GM23338 (cell line): ENCODE results near the gene ARSH. TPM values are rescaled to one million over a fixed set of nuclear protein-coding genes. Genes with fewer than 3 reads are reported as not detected.

ENCODE experiments used
- ATAC-seq: fragments of 200-7000 bp; cut with Tn5 transposase; 3 replicates; pipeline ENCODE4 v1.9.1; 2020
- DNase-seq: peaks from one replicate; pipeline ENCODE4 v3.0.0-alpha.2; 2015; ENCODE audit warnings: low spot score
- H2AFZ ChIP-seq: fragments of 200-600 bp; sonication (generic); 2 replicates; pipeline ENCODE4 v1.8.0; 2016; ENCODE audit warnings: antibody characterized with exemption, mild to moderate bottlenecking, moderate library complexity
- H3F3A ChIP-seq: fragments of 200-600 bp; sonication (generic); replicated peaks from 2 replicates; pipeline ENCODE4 v1.8.0; 2017; ENCODE audit warnings: antibody characterized with exemption, mixed run types, low read depth
- H3K27ac ChIP-seq: fragments of 200-600 bp; sonication (generic); 2 replicates; pipeline ENCODE4 v1.6.1; 2016; ENCODE audit warnings: low read depth
- H3K27me3 ChIP-seq: fragments of 200-600 bp; sonication (generic); 2 replicates; pipeline ENCODE4 v1.8.0; 2016; ENCODE audit warnings: mild to moderate bottlenecking, mixed run types, moderate library complexity; ENCODE audit not compliant: insufficient read depth
- H3K36me3 ChIP-seq: fragments of 200-600 bp; sonication (generic); 2 replicates; pipeline ENCODE4 v1.8.0; 2016; ENCODE audit warnings: mild to moderate bottlenecking; ENCODE audit not compliant: insufficient read depth
- H3K4me1 ChIP-seq: fragments of 200-600 bp; sonication (generic); 2 replicates; pipeline ENCODE4 v1.8.0; 2016; ENCODE audit warnings: mild to moderate bottlenecking, moderate library complexity; ENCODE audit not compliant: insufficient read depth
- H3K4me2 ChIP-seq: fragments of 200-600 bp; sonication (generic); 2 replicates; pipeline ENCODE4 v1.7.1; 2017; ENCODE audit warnings: mixed run types
- H3K4me3 ChIP-seq: fragments of 200-600 bp; sonication (generic); 2 replicates; pipeline ENCODE4 v1.6.1; 2016; ENCODE audit warnings: mixed run types
- H3K79me2 ChIP-seq: fragments of 200-600 bp; sonication (generic); replicated peaks from 2 replicates; pipeline ENCODE4 v1.8.0; 2017; ENCODE audit warnings: mild to moderate bottlenecking; ENCODE audit not compliant: insufficient read depth
- H3K9me2 ChIP-seq: fragments of 200-600 bp; sonication (generic); 2 replicates; pipeline ENCODE4 v1.8.0; 2017; ENCODE audit not compliant: insufficient read depth
- H4K20me1 ChIP-seq: fragments of 200-600 bp; sonication (generic); replicated peaks from 2 replicates; pipeline ENCODE4 v1.8.0; 2017; ENCODE audit warnings: mild to moderate bottlenecking; ENCODE audit not compliant: insufficient read depth
- H3K27ac Mint-ChIP-seq: 2 replicates; pipeline ENCODE4 v1.8.0; 2020; ENCODE audit warnings: inconsistent platforms, mild to moderate bottlenecking, moderate library complexity, mixed read lengths
- H3K27me3 Mint-ChIP-seq: 3 replicates; pipeline ENCODE4 v1.8.0; 2022; ENCODE audit warnings: low read depth, mild to moderate bottlenecking, moderate library complexity, mixed read lengths, inconsistent platforms; ENCODE audit not compliant: insufficient read depth, poor library complexity
- H3K36me3 Mint-ChIP-seq: 3 replicates; pipeline ENCODE4 v1.8.0; 2021; ENCODE audit warnings: low read depth, mild to moderate bottlenecking, inconsistent platforms, moderate library complexity, mixed read lengths
- H3K4me1 Mint-ChIP-seq: 3 replicates; pipeline ENCODE4 v1.8.0; 2020; ENCODE audit warnings: mild to moderate bottlenecking, inconsistent platforms, mixed read lengths
- H3K4me3 Mint-ChIP-seq: 3 replicates; pipeline ENCODE4 v1.8.0; 2021; ENCODE audit warnings: moderate library complexity, mild to moderate bottlenecking, inconsistent platforms, mixed read lengths
- H3K9me3 Mint-ChIP-seq: 3 replicates; pipeline ENCODE4 v1.8.0; 2020; ENCODE audit warnings: moderate library complexity, mild to moderate bottlenecking, inconsistent platforms, mixed read lengths
- CREB1 ChIP-seq: fragments of 250-450 bp; sonication (Bioruptor Pico); IDR thresholded peaks from 2 replicates; pipeline ENCODE4 v1.5.0; 2020; ENCODE audit warnings: low read depth, mild to moderate bottlenecking, moderate library complexity
- CTCF ChIP-seq, 2 experiments: fragments of 200-600 bp in 1 of 2; sonication (generic) in 1 of 2; conservative IDR thresholded peaks; 2 replicates each; pipeline versions ENCODE4 v1.5.1 to v1.6.1; 2016 to 2017; ENCODE audit warnings: antibody characterized with exemption in 2 of 2, low read depth in 2 of 2, mild to moderate bottlenecking in 2 of 2, moderate library complexity in 1 of 2
- ETS1 ChIP-seq: IDR thresholded peaks from 2 replicates; pipeline ENCODE4 v1.6.1; 2016; ENCODE audit warnings: antibody characterized with exemption
- EZH2 ChIP-seq: fragments of 200-600 bp; sonication (generic); IDR thresholded peaks from one replicate; pipeline ENCODE4 v1.8.0; 2017; ENCODE audit warnings: antibody characterized with exemption, mild to moderate bottlenecking, low read depth; ENCODE audit not compliant: unreplicated experiment
- EZH2phosphoT487 ChIP-seq: fragments of 200-600 bp; sonication (generic); IDR thresholded peaks from one replicate; pipeline ENCODE4 v1.8.1; 2018; ENCODE audit warnings: antibody characterized with exemption; ENCODE audit not compliant: unreplicated experiment
- JUNB ChIP-seq: IDR thresholded peaks from one replicate; pipeline ENCODE4 v1.6.1; 2016; ENCODE audit warnings: antibody characterized with exemption; ENCODE audit not compliant: unreplicated experiment
- NANOG ChIP-seq: IDR thresholded peaks from 2 replicates; pipeline ENCODE4 v1.6.1; 2016; ENCODE audit warnings: antibody characterized with exemption, borderline replicate concordance
- POLR2AphosphoS5 ChIP-seq: IDR thresholded peaks from 2 replicates; pipeline ENCODE4 v1.6.1; 2016; ENCODE audit warnings: antibody characterized with exemption, low read depth
- STAT1 ChIP-seq: IDR thresholded peaks from one replicate; pipeline ENCODE4 v1.6.1; 2016; ENCODE audit warnings: antibody characterized with exemption; ENCODE audit not compliant: unreplicated experiment
- ZNF114 ChIP-seq: fragments of 250-450 bp; sonication (Bioruptor Pico); IDR thresholded peaks from 2 replicates; pipeline ENCODE4 v1.5.0; 2020; ENCODE audit warnings: mild to moderate bottlenecking, moderate library complexity
- ZNF331 ChIP-seq: fragments of 250-450 bp; sonication (Bioruptor Pico); IDR thresholded peaks from 2 replicates; pipeline ENCODE4 v1.5.0; 2020; ENCODE audit warnings: low read depth, mild to moderate bottlenecking, moderate library complexity
- long read RNA-seq: library from polyadenylated mRNA; unstranded; transcript quantifications from one replicate; pipeline ENCODE4 v2.0.0, GENCODE V29; 2020; ENCODE audit not compliant: unreplicated experiment
- polyA plus RNA-seq: library from polyadenylated mRNA; unstranded; fragments of >200 nt; fragmentation: Nextera tagmentation; extraction: Ambion mirVana; gene quantifications from 2 replicates; pipeline ENCODE4 v1.2.1, GENCODE V29; 2016
- total RNA-seq: library from RNA; depleted of rRNA; stranded (reverse); fragments of >200 nt; shearing (Covaris generic); gene quantifications from 2 replicates; pipeline ENCODE4 v1.2.3, GENCODE V29; 2014; rRNA removed
- TF ChIP-seq, protein P1 (sequence below): fragments of 250-450 bp; sonication (Bioruptor Pico); IDR thresholded peaks from 2 replicates; pipeline ENCODE4 v1.5.0; 2020; ENCODE audit warnings: mild to moderate bottlenecking, moderate library complexity
- TF ChIP-seq, protein P2 (sequence below): IDR thresholded peaks from one replicate; pipeline ENCODE4 v1.6.1; 2018; ENCODE audit warnings: antibody characterized with exemption; ENCODE audit not compliant: unreplicated experiment

Gene ARSH
- total RNA-seq, result not detected in 2 replicates
- polyA plus RNA-seq, result not detected in 2 replicates
- long read RNA-seq, result 0 reads

GRCh38 chrX:3006495-3006894, at the start of gene ARSH:
TSS of gene ARSH (plus strand) at chrX:3006546. CDS start at chrX:3006613, 67 bp downstream.
- Histone ChIP-seq H3K36me3 (no peaks in the 10 kb centered on the region), H3K27ac (no peak within 1 kb of the TSS), H3K79me2 (no peaks in the 10 kb centered on the region), H2AFZ (no peak within 1 kb of the TSS), H4K20me1 (no peaks in the 10 kb centered on the region), H3K4me1 (no peaks in the 10 kb centered on the region), H3F3A (no peaks in the 10 kb centered on the region), H3K4me2 (no peak within 1 kb of the TSS), H3K27me3 (no peaks in the 10 kb centered on the region), H3K9me2 (no peaks in the 10 kb centered on the region), H3K4me3 (no peak within 1 kb of the TSS)
- H3K36me3 Mint-ChIP-seq, result peaks cover 7% of the 10 kb centered on the region; the same call in 1 of the 3 replicates
- no peaks in the 10 kb centered on the region for H3K27me3 Mint-ChIP-seq
- H3K4me3 Mint-ChIP-seq, result no peak within 1 kb of the TSS
- DNase-seq, result no peak
- H3K4me1 Mint-ChIP-seq, result no peaks in the 10 kb centered on the region
- H3K9me3 Mint-ChIP-seq, result peaks cover 10% of the 10 kb centered on the region; the same call in 2 of the 3 replicates
- no peak for ATAC-seq
- H3K27ac Mint-ChIP-seq, result no peak within 1 kb of the TSS
- TF ChIP-seq, protein P1, sequence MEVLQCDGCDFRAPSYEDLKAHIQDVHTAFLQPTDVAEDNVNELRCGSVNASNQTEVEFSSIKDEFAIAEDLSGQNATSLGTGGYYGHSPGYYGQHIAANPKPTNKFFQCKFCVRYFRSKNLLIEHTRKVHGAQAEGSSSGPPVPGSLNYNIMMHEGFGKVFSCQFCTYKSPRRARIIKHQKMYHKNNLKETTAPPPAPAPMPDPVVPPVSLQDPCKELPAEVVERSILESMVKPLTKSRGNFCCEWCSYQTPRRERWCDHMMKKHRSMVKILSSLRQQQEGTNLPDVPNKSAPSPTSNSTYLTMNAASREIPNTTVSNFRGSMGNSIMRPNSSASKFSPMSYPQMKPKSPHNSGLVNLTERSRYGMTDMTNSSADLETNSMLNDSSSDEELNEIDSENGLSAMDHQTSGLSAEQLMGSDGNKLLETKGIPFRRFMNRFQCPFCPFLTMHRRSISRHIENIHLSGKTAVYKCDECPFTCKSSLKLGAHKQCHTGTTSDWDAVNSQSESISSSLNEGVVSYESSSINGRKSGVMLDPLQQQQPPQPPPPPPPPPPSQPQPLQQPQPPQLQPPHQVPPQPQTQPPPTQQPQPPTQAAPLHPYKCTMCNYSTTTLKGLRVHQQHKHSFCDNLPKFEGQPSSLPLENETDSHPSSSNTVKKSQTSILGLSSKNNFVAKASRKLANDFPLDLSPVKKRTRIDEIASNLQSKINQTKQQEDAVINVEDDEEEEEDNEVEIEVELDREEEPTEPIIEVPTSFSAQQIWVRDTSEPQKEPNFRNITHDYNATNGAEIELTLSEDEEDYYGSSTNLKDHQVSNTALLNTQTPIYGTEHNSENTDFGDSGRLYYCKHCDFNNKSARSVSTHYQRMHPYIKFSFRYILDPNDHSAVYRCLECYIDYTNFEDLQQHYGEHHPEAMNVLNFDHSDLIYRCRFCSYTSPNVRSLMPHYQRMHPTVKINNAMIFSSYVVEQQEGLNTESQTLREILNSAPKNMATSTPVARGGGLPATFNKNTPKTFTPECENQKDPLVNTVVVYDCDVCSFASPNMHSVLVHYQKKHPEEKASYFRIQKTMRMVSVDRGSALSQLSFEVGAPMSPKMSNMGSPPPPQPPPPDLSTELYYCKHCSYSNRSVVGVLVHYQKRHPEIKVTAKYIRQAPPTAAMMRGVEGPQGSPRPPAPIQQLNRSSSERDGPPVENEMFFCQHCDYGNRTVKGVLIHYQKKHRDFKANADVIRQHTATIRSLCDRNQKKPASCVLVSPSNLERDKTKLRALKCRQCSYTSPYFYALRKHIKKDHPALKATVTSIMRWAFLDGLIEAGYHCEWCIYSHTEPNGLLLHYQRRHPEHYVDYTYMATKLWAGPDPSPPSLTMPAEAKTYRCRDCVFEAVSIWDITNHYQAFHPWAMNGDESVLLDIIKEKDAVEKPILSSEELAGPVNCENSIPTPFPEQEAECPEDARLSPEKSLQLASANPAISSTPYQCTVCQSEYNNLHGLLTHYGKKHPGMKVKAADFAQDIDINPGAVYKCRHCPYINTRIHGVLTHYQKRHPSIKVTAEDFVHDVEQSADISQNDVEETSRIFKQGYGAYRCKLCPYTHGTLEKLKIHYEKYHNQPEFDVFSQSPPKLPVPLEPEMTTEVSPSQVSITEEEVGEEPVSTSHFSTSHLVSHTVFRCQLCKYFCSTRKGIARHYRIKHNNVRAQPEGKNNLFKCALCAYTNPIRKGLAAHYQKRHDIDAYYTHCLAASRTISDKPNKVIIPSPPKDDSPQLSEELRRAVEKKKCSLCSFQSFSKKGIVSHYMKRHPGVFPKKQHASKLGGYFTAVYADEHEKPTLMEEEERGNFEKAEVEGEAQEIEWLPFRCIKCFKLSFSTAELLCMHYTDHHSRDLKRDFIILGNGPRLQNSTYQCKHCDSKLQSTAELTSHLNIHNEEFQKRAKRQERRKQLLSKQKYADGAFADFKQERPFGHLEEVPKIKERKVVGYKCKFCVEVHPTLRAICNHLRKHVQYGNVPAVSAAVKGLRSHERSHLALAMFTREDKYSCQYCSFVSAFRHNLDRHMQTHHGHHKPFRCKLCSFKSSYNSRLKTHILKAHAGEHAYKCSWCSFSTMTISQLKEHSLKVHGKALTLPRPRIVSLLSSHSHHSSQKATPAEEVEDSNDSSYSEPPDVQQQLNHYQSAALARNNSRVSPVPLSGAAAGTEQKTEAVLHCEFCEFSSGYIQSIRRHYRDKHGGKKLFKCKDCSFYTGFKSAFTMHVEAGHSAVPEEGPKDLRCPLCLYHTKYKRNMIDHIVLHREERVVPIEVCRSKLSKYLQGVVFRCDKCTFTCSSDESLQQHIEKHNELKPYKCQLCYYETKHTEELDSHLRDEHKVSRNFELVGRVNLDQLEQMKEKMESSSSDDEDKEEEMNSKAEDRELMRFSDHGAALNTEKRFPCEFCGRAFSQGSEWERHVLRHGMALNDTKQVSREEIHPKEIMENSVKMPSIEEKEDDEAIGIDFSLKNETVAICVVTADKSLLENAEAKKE, result no peak
- TF ChIP-seq NANOG, result no peak
- TF ChIP-seq, protein P2, sequence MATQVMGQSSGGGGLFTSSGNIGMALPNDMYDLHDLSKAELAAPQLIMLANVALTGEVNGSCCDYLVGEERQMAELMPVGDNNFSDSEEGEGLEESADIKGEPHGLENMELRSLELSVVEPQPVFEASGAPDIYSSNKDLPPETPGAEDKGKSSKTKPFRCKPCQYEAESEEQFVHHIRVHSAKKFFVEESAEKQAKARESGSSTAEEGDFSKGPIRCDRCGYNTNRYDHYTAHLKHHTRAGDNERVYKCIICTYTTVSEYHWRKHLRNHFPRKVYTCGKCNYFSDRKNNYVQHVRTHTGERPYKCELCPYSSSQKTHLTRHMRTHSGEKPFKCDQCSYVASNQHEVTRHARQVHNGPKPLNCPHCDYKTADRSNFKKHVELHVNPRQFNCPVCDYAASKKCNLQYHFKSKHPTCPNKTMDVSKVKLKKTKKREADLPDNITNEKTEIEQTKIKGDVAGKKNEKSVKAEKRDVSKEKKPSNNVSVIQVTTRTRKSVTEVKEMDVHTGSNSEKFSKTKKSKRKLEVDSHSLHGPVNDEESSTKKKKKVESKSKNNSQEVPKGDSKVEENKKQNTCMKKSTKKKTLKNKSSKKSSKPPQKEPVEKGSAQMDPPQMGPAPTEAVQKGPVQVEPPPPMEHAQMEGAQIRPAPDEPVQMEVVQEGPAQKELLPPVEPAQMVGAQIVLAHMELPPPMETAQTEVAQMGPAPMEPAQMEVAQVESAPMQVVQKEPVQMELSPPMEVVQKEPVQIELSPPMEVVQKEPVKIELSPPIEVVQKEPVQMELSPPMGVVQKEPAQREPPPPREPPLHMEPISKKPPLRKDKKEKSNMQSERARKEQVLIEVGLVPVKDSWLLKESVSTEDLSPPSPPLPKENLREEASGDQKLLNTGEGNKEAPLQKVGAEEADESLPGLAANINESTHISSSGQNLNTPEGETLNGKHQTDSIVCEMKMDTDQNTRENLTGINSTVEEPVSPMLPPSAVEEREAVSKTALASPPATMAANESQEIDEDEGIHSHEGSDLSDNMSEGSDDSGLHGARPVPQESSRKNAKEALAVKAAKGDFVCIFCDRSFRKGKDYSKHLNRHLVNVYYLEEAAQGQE, result no peak
- TF ChIP-seq CTCF (conservative IDR thresholded peaks at IDR 0.05; ENCODE audit: low read depth in 2 of 2), result no peak
- TF ChIP-seq ZNF331 (CRISPR knock-in tag), result no peak
- no peak for TF ChIP-seq ZNF114 (CRISPR knock-in tag)
- TF ChIP-seq EZH2phosphoT487, result no peak
- TF ChIP-seq STAT1, result no peak
- TF ChIP-seq ETS1, result no peak
- TF ChIP-seq EZH2, result no peak
- no peak for TF ChIP-seq POLR2AphosphoS5
- no peak for TF ChIP-seq JUNB
- TF ChIP-seq CREB1 (CRISPR knock-in tag), result no peak
